HG03354 (cell line): ENCODE measurements around the gene S100A13.
A peak's percentile ranks its signal among the peaks of the same experiment; 100 is the strongest.

ENCODE experiments used
- ATAC-seq: cut with Tn5 transposase; IDR thresholded peaks from one replicate; pipeline ENCODE4 v1.9.1; 2021; ENCODE audit warnings: mild to moderate bottlenecking; ENCODE audit not compliant: unreplicated experiment, poor library complexity, severe bottlenecking

S100A13 gene

DNA sequence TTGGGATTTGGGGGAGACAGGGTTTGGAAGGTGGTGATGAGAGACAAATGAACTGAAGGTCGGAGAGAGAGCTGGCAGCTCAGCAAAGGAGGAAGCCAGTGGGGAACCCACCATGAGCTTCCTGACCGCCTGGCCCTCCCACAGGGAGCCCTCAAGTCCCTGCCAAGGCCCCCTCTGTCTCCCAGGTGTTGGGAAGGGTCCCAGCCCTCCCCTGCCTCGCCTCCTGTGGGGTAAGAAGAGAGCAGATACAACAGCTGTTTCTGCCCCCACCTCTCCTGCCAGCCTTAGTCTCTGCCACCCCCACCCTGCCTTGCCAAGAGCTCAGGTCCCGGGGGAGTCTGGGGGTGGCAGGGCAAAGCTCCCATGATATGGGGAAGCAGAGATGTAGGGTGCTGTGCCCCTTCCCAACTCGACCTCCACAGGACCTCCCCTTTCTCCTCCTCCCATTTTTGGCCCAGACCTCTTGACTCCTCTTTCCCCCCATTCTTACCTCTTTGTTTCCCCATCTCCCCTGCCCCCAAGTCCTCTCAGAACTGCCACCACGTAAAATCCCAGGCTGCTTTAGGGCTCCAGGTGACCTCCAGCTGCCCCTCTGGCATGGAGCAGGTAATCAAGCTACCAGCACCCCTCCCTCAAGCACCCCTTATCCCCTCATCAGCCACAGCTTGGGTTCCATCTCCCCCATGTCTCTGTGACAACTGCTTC is 1.5 kb upstream of the S100A13 start:
- ATAC-seq, result no peak

DNA sequence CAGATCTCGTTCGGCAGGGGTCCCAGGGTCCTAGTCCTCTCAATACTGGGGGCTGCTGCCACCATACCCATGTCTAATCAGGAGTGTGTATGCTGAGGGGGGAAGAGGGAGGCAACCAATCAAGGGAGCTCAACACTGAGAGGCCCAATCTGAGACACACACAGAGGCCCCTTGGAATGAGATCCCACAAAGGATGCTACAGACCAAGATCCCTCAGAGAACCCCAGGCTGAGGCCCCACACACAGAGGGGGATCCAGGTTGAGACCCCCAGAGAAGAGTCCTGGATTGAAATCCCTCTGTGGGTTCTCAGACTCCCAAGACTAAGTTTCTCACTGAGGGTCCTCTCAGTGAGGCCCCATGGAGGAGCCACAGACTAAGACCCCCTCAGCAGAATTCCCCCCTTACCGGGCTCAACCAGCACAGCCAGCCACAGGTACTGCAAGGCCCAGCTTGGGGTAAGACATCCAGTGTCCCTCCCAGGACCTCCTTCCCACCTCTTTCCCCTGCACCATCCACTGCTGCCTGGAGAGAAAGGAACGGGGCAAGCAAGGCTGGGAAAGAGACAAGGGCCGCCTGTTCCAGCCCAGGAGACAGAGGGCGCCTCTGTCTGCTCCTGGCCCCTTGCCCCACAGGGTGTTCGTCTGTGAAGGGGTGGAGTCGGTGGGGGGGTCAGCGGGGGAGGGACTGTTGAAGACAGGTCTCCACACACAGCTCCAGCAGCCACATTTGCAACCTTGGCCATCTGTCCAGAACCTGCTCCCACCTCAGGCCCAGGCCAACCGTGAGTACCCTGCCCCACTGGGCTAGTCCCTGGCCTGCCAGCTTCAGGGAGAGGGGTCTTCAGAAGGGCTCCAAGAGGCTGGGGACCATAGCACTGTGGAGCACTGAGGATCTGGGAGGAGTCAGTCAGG is 666 bp upstream of the S100A13 start, which contains the start of gene S100A1:
Gene S100A1, plus strand, starts transcription at position 720 of the 912 bp plus-strand sequence. CDS start 2,088 bp downstream, outside the sequence.
- ATAC-seq, result no peak

DNA sequence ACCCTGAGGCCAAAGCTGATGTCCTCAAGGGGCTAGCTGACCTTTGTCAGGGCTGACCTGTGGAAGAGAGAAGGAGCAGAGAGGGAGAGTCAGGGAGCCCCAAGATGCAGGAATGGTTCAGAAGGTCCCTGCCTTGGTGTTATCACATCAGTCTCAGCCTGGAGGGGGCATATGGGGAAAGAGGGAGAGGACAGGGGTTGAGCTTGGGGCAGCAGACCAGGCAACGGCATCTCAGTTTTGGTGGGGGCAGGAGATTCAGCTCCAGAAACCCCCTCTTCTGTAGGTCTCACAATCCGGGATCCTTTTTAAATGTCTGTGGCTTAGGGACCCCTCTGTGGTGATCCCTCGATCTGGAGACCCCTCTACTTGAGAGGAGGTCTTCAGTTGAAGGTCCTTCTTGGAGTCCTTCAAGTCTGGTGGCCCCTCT is 815 bp downstream of the S100A13 start:
- ATAC-seq, result no peak

DNA sequence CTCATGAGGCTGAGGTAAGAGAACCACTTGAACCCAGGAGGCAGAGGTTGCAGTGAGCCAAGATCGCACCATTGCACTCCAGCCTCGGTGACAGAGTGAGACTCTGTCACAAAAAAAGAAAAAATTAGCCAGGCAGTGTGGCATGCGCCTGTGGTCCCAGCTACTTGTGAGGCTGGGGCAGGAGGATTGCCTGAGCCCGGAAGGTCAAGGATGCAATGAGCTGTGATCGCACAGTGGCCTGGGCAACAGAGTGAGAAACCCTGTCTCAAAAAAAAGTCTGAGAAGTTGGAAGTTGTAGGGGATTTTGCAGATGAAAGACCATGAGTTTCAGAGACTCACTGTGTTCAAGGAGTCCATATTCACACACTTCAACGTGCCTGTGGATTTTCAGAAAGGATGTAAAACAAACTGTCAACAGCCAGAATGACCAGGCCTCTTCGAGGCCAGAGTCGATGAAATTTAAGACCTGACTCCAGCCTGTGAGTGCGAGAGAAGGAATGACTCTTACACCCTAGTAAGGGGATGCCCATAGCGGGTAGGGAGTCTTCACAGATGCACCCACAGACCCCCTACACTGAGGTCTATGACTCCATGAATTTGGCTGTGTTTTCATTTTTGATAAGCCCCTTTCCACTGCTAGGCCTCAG is 2.2 kb downstream of the S100A13 start:
- ATAC-seq, result no peak

DNA sequence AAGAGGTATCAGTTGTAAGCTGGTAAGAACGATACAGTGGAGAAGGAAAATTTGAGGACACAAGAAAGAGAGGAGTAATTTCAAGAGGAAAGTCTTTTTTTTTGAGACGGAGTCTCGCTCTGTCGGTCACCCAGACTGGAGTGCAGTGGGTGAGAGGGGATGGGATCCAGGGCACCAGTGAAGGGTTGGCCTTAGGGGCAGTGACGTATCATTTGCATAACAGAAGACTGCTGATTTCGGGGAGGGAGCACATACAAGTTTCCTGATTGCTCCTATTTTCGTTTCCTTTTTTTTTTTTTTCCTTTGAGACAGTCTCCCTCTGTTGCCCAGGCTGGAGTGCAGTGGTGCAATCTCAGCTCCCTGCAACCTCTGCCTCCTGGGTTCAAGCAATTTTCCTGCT is 4.2 kb downstream of the S100A13 start:
- no peak for ATAC-seq

DNA sequence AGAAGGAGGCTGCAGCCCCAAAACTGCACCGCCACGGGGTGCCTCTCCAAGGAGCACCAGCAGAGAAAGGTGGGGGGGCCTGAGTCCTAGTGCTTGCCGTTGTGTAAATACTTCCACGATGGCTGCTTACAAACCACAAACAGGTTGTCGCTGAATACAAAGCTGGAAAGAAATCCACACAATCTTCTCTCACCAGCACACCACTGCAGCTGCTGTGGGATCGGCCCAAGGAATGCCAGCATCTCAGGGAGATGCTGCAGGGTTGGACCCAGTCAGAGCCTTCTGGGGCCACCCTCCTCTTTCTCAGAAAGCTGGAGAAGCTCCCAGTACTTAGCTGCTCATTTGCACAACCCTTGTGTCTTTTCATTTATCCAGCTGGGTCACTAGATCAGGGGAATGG is 8.1 kb downstream of the S100A13 start:
- ATAC-seq, result no peak

DNA sequence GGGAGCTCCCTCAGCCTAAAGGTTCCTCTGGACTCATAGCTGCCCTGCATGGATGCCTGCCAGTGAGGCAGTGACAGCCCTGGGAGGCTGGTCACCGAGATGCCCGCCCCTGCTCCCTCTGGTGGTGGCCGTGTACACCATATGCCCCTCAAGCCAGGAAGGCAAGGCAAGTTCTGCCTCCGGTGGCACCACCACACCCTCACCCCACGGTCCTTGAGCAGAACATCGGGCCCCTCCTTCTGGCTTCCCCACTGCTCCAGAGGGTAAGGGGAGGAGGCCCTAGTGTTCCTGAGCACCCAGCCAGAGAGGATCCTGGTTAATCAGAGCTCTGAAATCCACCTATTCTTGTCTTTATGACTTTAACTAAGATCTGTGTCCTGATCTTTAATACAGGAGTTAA is 9.6 kb downstream of the S100A13 start:
- peak; percentile 77 for ATAC-seq

DNA sequence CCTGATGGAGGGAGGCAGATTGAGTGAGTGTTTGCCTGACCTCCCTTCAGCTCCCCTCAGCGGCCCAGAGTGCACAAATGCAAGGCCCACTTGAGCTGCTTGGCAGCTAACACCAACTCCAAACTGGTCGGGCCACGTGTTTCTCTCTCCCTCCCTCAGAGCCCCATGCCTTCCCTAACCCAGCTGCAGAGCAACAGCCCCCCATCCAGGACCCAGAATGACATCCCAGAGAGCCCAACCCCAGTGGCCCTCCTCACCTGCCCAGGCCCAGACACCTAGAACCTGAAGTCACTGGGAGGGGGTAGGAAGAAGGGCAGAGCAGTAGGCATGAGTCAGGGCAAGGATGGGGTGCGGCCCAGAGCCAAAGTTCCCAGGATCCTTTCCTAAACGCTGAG is 10.4 kb downstream of the S100A13 start:
- ATAC-seq, result no peak

DNA sequence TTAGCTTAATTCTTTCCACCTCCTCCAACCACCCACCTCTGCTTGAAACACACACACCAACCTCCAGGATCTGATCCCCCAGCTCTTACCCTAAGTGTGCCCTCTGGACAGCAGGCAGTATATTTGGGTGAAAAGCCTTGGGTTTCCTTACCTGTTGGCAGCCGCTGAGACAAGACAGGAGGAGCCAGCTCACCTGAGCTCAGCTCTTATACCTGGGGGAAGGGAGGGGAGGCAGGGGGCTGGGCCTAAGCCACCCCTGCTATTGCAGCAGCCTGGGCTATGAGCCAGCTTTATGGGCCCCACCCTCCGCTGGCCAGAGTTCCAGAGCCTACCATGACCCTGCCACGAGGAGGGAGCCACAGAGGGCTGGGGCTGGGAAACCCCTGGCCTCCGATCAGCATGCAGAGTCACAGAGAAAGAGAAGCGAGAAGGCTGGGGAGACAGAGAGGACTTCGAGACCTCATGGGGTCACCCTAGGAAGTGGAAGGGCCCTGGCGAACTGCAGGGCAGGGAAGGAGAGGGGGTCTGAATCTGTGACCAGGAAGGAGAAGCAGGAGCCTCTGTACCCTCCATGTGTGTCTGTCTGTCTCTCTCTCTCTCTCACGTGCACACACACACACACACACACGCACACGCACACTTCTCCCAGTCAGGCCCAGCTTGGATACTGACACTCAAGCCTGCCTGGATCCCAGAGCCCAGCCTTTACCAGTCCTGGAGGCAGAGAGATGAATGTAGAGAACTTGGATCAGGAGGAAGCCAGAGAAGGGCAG is 11.0 kb downstream of the S100A13 start, which contains the start of gene S100A14:
Gene S100A14, minus strand, starts transcription at position 182 of the 773 bp plus-strand sequence. CDS start 467 bp downstream, outside the sequence.
- ATAC-seq, result no peak

DNA sequence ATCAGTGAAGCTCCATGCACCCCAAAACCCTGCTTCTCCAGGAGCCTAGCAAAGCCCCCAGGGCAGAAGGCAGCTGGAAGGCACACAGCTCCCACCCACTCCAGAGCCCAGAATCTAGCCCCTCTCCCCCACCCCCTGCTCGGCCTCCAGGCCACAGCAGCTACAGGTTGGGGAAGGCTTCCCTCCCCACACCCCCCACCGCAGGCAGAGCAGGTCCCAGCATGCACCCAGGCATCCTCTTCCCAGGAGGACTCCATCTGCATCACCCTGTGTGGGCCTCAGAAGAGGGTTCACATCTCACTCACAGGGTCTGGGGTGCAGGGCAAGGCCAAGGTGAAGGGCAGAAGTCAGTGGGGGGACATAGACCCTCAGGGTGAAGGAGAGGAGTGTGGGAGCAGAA is 11.9 kb downstream of the S100A13 start:
- no peak for ATAC-seq

DNA sequence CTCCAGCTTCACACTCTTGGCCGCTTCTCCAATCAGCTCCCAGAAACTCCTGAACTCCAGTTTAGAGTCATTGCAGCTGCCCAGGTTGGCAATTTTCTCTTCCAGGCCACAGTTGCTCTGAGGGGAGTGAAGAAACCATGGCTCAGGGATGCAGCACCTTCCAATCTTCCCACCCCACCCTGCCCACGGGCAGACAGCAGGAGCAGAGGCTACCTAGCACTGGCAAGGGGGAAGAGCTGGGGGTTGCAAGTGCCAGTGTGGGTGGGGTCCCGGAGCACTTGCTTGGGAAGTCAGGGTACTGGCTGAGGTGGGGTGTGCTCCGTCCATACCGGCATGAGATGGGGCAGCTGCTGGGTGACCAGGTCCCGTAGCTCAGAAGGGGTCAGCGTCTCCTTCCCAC is 12.4 kb downstream of the S100A13 start:
- ATAC-seq, result no peak

DNA sequence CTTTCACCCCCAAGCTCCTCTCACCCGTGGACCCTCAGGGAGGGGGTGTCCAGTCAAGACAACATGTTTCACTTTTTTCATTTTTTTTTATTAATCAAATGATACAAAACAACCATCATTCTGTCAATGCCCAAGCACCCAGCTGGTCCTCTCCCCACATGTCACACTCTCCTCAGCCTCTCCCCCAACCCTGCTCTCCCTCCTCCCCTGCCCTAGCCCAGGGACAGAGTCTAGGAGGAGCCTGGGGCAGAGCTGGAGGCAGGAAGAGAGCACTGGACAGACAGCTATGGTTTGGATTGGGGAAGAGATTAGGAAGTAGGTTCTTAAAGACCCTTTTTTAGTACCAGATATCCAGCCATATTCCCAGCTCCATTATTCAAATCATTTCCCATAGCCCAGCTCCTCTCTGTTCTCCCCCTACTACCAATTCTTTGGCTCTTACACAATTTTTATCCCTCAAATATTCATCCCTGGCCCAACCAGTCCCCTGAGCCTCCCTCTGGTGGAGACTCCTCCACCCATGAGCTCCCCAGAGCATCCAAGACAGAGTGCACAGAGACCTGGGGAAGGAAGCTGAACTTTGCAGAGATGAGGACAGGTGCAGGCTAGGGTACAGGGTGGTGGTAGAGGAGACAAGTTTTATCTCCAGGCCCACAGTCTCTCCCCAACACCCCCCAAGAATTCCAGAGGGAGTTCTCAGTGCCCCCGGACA is 13.0 kb downstream of the S100A13 start:
- no peak for ATAC-seq

DNA sequence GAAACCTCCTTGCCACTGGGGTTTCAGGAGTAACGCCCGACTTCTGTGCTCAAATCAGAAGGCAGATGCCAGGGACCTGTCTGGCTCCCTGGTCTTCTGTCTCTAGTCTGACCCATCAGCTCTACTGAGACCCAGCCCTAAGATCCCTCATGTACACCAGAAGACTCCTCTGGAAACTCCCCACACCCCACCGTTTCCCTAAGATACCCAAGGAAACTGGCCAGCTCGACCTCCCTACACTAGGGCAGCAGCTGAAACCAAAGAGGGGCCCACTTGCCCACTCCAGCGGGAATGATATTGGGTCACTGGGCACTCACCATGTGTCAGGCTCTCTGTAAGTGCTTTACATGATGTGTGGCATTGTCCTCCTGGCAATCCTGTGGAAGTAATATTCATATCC is 13.9 kb downstream of the S100A13 start:
- ATAC-seq, result no peak

DNA sequence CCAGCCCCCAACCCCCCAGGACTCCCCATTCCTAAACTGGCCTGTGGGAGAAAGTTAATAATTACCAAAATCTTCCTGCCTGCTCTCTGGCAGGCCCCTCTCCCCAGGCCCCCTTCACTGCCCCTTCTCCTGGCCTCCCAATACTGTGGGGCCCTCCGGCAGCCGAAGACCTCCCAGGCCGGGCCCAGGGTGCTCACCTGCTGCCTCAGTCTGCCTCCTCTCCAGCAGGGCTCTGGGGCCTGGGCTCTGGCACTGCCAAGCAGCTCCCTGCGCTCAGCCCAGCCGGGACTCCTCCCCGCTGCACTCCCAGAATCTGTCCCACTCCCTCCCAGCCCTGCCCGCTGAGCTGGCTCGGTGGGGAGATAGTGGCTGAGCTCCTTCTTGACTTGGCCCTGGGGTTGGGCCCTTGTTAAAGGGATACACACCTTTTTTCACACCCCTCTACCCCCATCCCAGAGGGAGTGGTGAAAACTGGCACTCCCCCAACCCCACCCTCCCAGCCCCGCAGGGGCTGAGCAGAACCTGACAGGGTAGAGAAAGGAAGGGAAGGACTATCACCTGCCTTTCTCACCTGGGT is 14.5 kb downstream of the S100A13 start, which contains the start of gene S100A16:
Gene S100A16, minus strand, starts transcription at position 383 of the 577 bp plus-strand sequence. CDS start 4,986 bp downstream, outside the sequence.
- no peak for ATAC-seq

DNA sequence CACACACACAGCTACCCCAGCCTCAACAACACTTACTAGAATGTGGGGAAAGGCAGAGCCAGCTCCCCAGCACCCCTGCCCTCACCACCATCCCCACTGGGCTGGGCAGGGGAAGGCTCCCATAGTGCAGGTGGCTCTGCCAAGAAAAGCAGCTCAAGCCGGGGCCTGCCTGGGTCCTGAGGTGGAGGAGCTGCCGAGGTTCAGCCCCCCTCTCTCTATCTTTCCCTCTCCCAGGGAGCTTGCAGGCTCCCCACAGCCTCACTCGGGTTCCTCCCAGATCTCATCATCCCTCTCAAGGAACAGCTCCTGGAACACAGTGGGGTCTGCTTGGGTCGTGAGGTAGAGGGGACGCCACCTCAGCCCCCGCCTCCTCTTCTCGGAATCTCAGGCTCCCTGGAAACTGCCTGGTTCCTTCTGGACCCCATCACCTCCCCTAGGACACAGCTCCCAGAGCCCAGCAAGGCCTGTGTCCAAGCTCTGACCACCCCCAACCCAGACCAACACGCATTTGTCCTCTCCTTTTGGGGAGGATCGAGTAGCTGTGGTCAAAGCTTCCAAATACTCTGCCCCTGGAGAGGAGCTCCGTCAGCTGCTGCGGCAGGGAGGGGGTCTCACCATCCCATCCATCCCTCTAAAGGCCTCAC is 15.1 kb downstream of the S100A13 start:
- ATAC-seq, result no peak

DNA sequence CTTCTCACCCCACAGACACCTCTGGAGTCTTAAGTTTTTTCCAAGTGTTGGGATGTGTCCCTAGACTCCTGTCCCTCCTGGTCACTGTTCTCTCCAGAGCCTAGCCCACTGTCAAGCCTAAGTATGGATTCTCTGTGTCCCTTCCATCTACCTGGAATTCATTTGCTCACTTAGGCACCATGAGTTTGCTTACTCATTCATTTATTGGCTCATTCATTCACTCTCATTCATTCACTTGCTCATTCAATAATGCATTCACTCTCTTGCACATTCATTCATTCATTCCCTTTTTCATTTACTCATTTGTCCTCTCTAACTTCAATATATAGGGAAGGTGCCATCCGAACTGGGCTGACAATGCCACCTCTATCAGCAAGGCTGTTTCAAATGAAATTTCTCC is 15.9 kb downstream of the S100A13 start:
- ATAC-seq, result no peak

DNA sequence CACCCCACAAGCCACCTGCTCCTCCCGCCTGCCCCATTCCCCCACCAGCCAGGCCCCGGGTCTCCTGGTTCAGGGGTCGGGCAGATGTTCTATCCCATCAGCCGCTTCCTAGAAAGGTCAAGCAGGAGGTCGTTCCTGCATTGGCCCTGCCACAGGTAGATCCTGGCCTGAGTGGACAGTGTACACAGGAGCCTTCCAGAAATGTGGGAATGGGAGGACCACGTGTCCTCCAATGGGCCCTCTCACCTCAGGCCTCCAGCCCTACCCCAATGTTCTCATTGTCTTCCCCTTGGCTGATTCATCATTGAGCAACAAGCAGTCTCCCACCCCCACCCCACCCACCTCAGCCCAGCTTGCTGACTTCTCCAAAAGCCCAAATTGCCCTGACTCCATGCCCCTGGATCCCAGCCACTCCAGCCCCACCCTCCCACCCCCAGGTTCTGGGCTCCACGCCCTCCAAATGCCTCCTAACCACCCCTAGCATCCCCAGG is 16.4 kb downstream of the S100A13 start:
- no peak for ATAC-seq

DNA sequence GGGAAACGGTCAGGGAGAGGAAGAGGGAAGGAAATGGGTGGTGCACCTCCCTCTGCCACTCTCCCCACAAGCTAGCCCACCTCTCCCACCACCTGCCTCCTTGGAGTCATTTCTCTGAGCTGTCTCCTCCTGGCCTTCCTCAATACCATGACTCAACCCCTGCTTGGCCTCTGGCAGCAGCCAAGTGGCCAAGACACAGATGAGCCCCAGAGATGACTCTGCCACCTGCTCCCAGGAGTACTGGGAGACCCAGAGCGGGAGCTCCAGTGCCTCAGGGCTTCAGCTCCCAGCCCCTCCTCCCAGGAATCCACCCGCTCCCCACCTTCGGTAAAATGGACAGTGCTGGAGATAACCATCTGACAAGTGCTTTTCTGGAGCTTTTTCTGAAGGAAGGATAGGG is 17.0 kb downstream of the S100A13 start:
- ATAC-seq, result no peak
